22Rv1 (cell line): ENCODE data around the gene PDE8B.

Experiments
- CTCF ChIP-seq: fragments of 450-650 bp; IDR thresholded peaks from 2 replicates; pipeline ENCODE4 v1.5.1; 2017; ENCODE audit warnings: mild to moderate bottlenecking
- ZFX ChIP-seq: fragments of 450-650 bp; IDR thresholded peaks from 2 replicates; pipeline ENCODE4 v1.6.1; 2017; ENCODE audit warnings: antibody characterized with exemption, borderline replicate concordance

- TF ChIP-seq CTCF (no peak), ZFX (no peak)
Measured at GRCh38 chr5:77231471-77232138, 21.1 kb downstream of the PDE8B start.
